Glutamatergic neuron (in vitro differentiated cells): Measurements from ENCODE around the gene CCDC9B. TPM values are rescaled to one million over a fixed set of nuclear protein-coding genes. Genes with fewer than 3 reads are reported as not detected.

Experiments used
- DNase-seq: peaks from one replicate; pipeline ENCODE4 v3.0.0; 2022
- H3K27ac Mint-ChIP-seq: one replicate; pipeline ENCODE4 v1.8.0; 2020; ENCODE audit warnings: mild to moderate bottlenecking, mixed read lengths, inconsistent platforms; ENCODE audit not compliant: unreplicated experiment
- H3K27me3 Mint-ChIP-seq: one replicate; pipeline ENCODE4 v1.8.0; 2020; ENCODE audit warnings: mild to moderate bottlenecking, moderate library complexity, mixed read lengths, inconsistent platforms; ENCODE audit not compliant: unreplicated experiment
- H3K36me3 Mint-ChIP-seq: one replicate; pipeline ENCODE4 v1.8.0; 2020; ENCODE audit warnings: mild to moderate bottlenecking, mixed read lengths, inconsistent platforms; ENCODE audit not compliant: unreplicated experiment
- H3K4me1 Mint-ChIP-seq: one replicate; pipeline ENCODE4 v1.8.0; 2020; ENCODE audit warnings: mild to moderate bottlenecking, low read depth, mixed read lengths, inconsistent platforms; ENCODE audit not compliant: unreplicated experiment
- H3K4me3 Mint-ChIP-seq: one replicate; pipeline ENCODE4 v1.8.0; 2020; ENCODE audit warnings: mild to moderate bottlenecking, mixed read lengths, inconsistent platforms; ENCODE audit not compliant: unreplicated experiment
- H3K9me3 Mint-ChIP-seq: one replicate; pipeline ENCODE4 v1.8.0; 2020; ENCODE audit warnings: mild to moderate bottlenecking, moderate library complexity, mixed read lengths, inconsistent platforms; ENCODE audit not compliant: unreplicated experiment
- CTCF ChIP-seq: fragments of 200-600 bp; sonication (generic); IDR thresholded peaks from one replicate; pipeline ENCODE4 v1.5.0; 2021; ENCODE audit not compliant: partially characterized antibody, unreplicated experiment
- total RNA-seq: library from RNA; stranded (reverse); fragmentation: NEBNext Ultra II Directional; extraction: Animal tissue kit (Norgen Biotek cat#: 25700); gene quantifications from one replicate; pipeline ENCODE4 v1.2.1, GENCODE V29; 2021; ENCODE audit not compliant: unreplicated experiment

CCDC9B gene
- total RNA-seq, 1 donor from 2014 or later: 0.49 TPM

GRCh38 chr15:40349163-40349562 is 8.4 kb upstream of the CCDC9B start:
- peaks cover 12% of the 10 kb centered on the region for H3K4me1 Mint-ChIP-seq
- H3K9me3 Mint-ChIP-seq: peaks cover 1% of the 10 kb centered on the region
- no peaks in the 10 kb centered on the region for H3K36me3 Mint-ChIP-seq
- DNase-seq: no peak
- no peak overlapping the region for H3K4me3 Mint-ChIP-seq
- no peak overlapping the region for H3K27ac Mint-ChIP-seq
- no peak for TF ChIP-seq CTCF
- peaks cover 13% of the 10 kb centered on the region for H3K27me3 Mint-ChIP-seq

- Mint-ChIP-seq H3K27ac (no peak overlapping the region), H3K27me3 (peaks cover 9% of the 10 kb centered on the region), H3K4me1 (peaks cover 5% of the 10 kb centered on the region), H3K4me3 (no peak overlapping the region), H3K36me3 (no peaks in the 10 kb centered on the region), H3K9me3 (peaks cover 1% of the 10 kb centered on the region)
- no peak for DNase-seq
- TF ChIP-seq CTCF: no peak
Observed at GRCh38 chr15:40348474-40348870, 7.7 kb upstream of the CCDC9B start.

GRCh38 chr15:40347559-40348473 is 7.1 kb upstream of the CCDC9B start:
- TF ChIP-seq CTCF: no peak
- H3K27me3 Mint-ChIP-seq: peaks cover 9% of the 10 kb centered on the region
- DNase-seq: no peak
- H3K4me3 Mint-ChIP-seq: no peak overlapping the region
- peaks cover 1% of the 10 kb centered on the region for H3K9me3 Mint-ChIP-seq
- H3K4me1 Mint-ChIP-seq: peaks cover 3% of the 10 kb centered on the region
- no peak overlapping the region for H3K27ac Mint-ChIP-seq
- no peaks in the 10 kb centered on the region for H3K36me3 Mint-ChIP-seq

DNA sequence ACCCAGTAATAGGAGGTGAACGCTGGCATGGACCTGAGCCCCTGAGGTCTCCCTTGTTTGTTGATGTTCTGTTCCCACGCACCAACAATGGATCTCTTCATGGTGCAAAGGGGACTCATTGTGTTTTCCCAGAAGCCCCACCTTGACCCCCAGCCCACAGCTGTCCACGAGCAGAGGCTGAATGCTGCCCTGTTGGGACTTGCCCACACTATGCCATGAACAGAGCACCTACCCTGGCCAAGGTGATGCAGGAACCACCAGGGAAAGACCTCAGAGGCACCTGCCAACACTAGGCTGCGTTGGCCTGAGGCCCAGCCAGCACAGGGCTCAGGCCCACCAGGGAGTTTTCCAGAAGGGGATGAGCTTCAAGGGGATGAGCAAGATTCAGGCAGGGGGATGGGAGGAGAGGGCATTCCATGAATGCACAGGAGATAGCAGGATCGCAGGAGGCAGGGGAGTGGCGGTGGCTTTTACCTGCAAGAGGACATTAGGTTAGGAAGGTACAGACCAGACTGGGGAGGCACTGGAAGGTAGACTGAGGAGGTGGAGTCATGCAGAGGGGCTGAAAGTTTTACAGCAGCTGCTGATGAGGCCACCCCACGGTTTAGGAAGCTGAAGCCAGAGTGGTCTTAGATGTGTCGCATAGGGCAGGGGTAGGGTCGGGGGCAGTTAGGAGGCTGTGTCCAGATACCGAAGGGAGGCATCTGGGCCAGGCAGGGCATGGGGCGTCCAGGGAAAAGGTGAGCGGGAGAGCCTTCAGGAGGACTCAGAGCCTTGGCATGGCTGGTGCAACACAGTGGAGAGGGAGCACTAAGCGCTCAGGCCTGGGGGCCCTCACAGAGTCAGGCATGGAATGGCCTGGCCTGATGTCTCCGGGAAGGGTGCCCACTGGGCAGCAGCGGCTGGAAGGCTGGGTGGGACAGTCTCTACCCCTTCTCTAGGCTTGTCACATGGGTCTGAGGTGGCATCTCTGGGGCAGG is 6.1 kb upstream of the CCDC9B start:
- Mint-ChIP-seq H3K9me3 (peaks cover 1% of the 10 kb centered on the region), H3K36me3 (no peaks in the 10 kb centered on the region), H3K27ac (no peak overlapping the region)

More for the DNA sequence above, 6.1 kb upstream of the CCDC9B start:
- no peak for DNase-seq
- no peak overlapping the region for H3K4me3 Mint-ChIP-seq
- peaks cover 3% of the 10 kb centered on the region for H3K4me1 Mint-ChIP-seq
- TF ChIP-seq CTCF: no peak
- H3K27me3 Mint-ChIP-seq: peaks cover 9% of the 10 kb centered on the region
